ENCODE data around the gene CACNA1G. TPM values are rescaled to one million over a fixed set of nuclear protein-coding genes. Genes with fewer than 3 reads are reported as not detected.

The CACNA1G gene
- total RNA-seq, 1 experiment from 2014 or later, result not detected

DNA sequence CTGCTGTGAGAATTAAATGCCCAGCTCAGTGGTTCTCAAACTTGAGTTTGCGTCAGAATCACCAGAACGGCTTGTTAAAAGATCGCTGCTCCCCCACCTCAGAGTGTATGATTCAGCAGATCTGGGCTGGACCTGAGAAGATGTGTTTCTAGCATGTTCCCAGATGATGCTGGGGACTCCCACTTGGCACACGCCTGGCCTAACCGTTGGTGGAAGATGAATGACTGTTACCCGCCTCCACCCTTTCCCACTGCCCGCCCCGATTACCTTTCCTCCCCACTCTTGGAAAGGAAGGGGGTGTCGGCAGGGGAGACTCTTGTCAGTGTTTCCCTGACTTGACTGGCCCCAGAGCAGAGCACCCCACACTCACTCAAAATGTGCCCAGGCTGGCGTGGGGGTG, 44.9 kb downstream of the CACNA1G start:
- Histone ChIP-seq H3K9me2 (replicated peaks; ENCODE audit: insufficient read depth, low read length) (no peaks in the 10 kb centered on the region), H3K9me3 (ENCODE audit: low read length) (no peaks in the 10 kb centered on the region), H3K79me2 (ENCODE audit: low read length) (no peaks in the 10 kb centered on the region), H3K27me3 (ENCODE audit: low read length) (no peaks in the 10 kb centered on the region), H3K4me3 (ENCODE audit: low read length) (no peak overlapping the region), H2AFZ (ENCODE audit: low read length) (no peak overlapping the region), H3K27ac (ENCODE audit: low read length) (no peak overlapping the region), H3K9ac (ENCODE audit: low read length) (no peak overlapping the region), H3K36me3 (ENCODE audit: insufficient read depth, low read length) (no peaks in the 10 kb centered on the region), H3K4me1 (ENCODE audit: low read length) (no peaks in the 10 kb centered on the region), H3K4me2 (ENCODE audit: low read depth, low read length, poor library complexity, severe bottlenecking) (no peak overlapping the region), H4K20me1 (ENCODE audit: insufficient read depth, low read depth, low read length) (0 out of 2 replicates have a peak, but pooled peaks cover 3% of the 10 kb centered on the region)
- no peak for DNase-seq

DNA sequence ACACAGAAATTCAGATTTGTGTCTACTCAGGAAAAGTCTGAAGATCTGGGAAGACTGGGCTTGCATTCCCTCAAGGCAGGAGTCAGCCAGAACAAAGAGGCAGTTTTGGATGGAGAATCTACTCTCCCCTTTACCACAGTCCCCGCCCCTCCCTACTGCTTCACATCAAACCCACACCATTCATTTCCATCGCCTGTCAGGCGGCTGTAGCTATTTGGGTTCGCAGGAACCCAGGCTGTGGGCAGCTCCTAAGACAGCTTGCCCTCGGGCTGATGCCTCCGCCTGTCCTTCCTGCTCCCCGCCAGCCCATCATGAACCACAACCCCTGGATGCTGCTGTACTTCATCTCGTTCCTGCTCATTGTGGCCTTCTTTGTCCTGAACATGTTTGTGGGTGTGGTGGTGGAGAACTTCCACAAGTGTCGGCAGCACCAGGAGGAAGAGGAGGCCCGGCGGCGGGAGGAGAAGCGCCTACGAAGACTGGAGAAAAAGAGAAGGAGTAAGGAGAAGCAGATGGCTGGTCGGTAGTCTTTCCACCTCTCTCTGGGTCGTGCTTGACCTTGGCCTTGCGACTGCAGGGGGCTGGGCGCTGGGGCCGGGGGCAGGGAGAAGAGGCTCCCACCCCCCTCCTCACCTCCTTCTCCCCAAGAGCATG, 47.1 kb downstream of the CACNA1G start:
- Histone ChIP-seq H3K27me3 (ENCODE audit: low read length) (no peaks in the 10 kb centered on the region), H3K9me3 (ENCODE audit: low read length) (no peaks in the 10 kb centered on the region), H3K9ac (ENCODE audit: low read length) (no peak overlapping the region), H3K79me2 (ENCODE audit: low read length) (no peaks in the 10 kb centered on the region), H4K20me1 (ENCODE audit: insufficient read depth, low read depth, low read length) (0 out of 2 replicates have a peak, but pooled peaks cover 3% of the 10 kb centered on the region), H3K4me3 (ENCODE audit: low read length) (no peak overlapping the region), H3K27ac (ENCODE audit: low read length) (no peak overlapping the region), H3K4me1 (ENCODE audit: low read length) (peaks cover under 1% of the 10 kb centered on the region; the same call in 1 of the 2 replicates), H3K4me2 (ENCODE audit: low read depth, low read length, poor library complexity, severe bottlenecking) (no peak overlapping the region), H2AFZ (ENCODE audit: low read length) (no peak overlapping the region), H3K36me3 (ENCODE audit: insufficient read depth, low read length) (no peaks in the 10 kb centered on the region), H3K9me2 (replicated peaks; ENCODE audit: insufficient read depth, low read length) (no peaks in the 10 kb centered on the region)
- no peak for DNase-seq

DNA sequence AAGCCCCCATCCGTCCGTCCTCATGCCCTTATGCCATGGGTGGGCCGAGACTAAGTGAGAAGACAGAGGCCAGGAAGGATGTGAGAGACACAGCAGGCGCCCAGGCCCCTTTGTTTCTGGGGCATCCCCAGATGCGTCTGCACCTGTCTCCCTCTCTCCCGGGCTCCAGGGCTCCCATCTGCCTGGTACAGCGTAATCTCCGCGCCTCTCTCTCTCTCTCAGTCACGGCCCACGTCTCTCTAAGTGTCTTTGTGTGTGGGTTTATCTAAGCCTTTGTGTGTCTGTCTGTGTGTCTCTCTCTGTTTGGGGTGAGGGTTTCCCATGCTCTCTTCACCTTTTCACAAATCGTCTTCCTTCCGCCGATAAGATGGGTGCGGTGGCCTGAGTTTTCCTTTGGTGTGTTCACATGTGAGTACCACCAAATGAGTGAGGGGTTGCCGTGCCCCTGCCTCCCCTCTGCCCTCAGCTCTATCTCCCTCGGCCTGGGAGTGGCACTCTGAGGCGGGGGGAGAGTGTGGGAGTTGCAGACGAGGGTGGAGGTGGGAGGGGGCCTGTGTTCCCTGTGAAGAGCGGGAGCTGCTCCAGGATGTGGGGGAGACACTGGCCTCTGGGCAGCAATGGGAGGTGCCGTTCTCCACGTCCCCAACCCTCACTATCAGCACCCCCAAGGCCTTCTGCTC, 48.3 kb downstream of the CACNA1G start:
- 0 out of 2 replicates have a peak, but pooled peaks cover 3% of the 10 kb centered on the region for H4K20me1 ChIP-seq (ENCODE audit: insufficient read depth, low read depth, low read length)
- no peaks in the 10 kb centered on the region for H3K27me3 ChIP-seq (ENCODE audit: low read length)
- H3K9me3 ChIP-seq (ENCODE audit: low read length), result no peaks in the 10 kb centered on the region
- no peaks in the 10 kb centered on the region for H3K9me2 ChIP-seq (replicated peaks; ENCODE audit: insufficient read depth, low read length)
- H3K4me2 ChIP-seq (ENCODE audit: low read depth, low read length, poor library complexity, severe bottlenecking), result no peak overlapping the region
- no peaks in the 10 kb centered on the region for H3K79me2 ChIP-seq (ENCODE audit: low read length)
- no peak overlapping the region for H2AFZ ChIP-seq (ENCODE audit: low read length)
- peaks cover 6% of the 10 kb centered on the region for H3K4me1 ChIP-seq (ENCODE audit: low read length)
- H3K4me3 ChIP-seq (ENCODE audit: low read length), result no peak overlapping the region
- no peak overlapping the region for H3K27ac ChIP-seq (ENCODE audit: low read length)
- no peak overlapping the region for H3K9ac ChIP-seq (ENCODE audit: low read length)
- no peaks in the 10 kb centered on the region for H3K36me3 ChIP-seq (ENCODE audit: insufficient read depth, low read length)
- DNase-seq, result no peak

DNA sequence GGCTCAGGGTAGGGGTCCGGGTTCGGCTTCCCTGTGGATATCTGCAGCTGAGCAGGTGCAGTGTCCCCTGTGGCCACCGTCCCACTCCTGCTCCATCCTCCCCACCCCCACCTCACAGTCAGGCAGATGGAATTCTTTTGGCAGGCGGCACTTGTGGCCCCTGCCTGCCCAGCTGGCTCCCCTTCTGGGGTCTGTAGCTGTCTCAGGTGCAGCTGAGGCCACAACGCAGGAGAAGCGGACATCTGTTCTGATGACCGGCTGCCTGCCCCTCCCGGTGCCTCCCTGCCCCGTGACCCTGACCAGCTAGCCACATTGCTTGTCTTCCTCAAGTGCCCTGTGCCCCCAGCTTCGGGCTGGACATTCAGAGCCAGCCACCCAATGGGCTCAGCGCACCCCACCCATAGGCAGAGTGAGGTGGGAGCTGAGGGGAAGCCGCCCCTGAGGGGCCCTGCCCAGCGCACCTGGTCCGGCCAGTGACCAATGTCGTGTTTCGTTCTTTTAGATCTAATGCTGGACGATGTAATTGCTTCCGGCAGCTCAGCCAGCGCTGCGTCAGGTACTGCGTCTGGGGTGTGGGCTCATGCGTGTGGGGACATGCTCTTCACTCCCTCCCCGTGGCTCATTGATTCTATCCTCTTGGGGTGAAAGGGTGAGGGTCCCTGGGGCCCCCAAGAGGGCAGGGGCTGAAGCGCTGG, 49.0 kb downstream of the CACNA1G start:
- peaks cover 12% of the 10 kb centered on the region for H3K4me1 ChIP-seq (ENCODE audit: low read length)
- no peaks in the 10 kb centered on the region for H3K9me3 ChIP-seq (ENCODE audit: low read length)
- no peaks in the 10 kb centered on the region for H3K27me3 ChIP-seq (ENCODE audit: low read length)
- H4K20me1 ChIP-seq (ENCODE audit: insufficient read depth, low read depth, low read length), result 0 out of 2 replicates have a peak, but pooled peaks cover 3% of the 10 kb centered on the region
- no peaks in the 10 kb centered on the region for H3K36me3 ChIP-seq (ENCODE audit: insufficient read depth, low read length)
- H3K9me2 ChIP-seq (replicated peaks; ENCODE audit: insufficient read depth, low read length), result no peaks in the 10 kb centered on the region
- no peak overlapping the region for H3K9ac ChIP-seq (ENCODE audit: low read length)
- no peak overlapping the region for H3K27ac ChIP-seq (ENCODE audit: low read length)
- no peak for DNase-seq
- no peak overlapping the region for H2AFZ ChIP-seq (ENCODE audit: low read length)
- no peak overlapping the region for H3K4me2 ChIP-seq (ENCODE audit: low read depth, low read length, poor library complexity, severe bottlenecking)
- no peaks in the 10 kb centered on the region for H3K79me2 ChIP-seq (ENCODE audit: low read length)
- H3K4me3 ChIP-seq (ENCODE audit: low read length), result no peak overlapping the region

DNA sequence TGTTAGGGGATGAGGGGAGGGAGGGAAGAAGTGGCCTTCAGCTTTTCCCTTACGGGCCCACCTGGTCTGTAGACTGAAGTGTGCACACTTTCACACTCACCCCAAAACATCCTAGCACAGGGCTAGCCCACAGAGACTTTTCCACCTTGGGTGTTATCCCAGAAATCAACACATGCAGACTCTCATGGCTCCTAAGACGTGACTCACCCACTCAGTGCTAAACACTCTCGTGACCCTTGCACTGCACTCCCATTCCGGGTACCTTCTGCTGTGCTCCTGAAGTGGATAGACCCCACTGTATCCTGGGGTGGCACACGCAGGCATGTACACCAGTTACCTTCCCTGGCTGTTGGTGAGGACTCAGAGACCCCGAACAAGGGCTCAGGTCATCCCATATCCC, 51.1 kb downstream of the CACNA1G start:
- H3K27me3 ChIP-seq (ENCODE audit: low read length), result no peaks in the 10 kb centered on the region
- no peaks in the 10 kb centered on the region for H3K9me3 ChIP-seq (ENCODE audit: low read length)
- H4K20me1 ChIP-seq (ENCODE audit: insufficient read depth, low read depth, low read length), result 0 out of 2 replicates have a peak, but pooled peaks cover 3% of the 10 kb centered on the region
- DNase-seq, result no peak
- H3K4me3 ChIP-seq (ENCODE audit: low read length), result no peak overlapping the region
- H2AFZ ChIP-seq (ENCODE audit: low read length), result no peak overlapping the region
- H3K4me2 ChIP-seq (ENCODE audit: low read depth, low read length, poor library complexity, severe bottlenecking), result no peak overlapping the region
- no peaks in the 10 kb centered on the region for H3K79me2 ChIP-seq (ENCODE audit: low read length)
- H3K4me1 ChIP-seq (ENCODE audit: low read length), result peaks cover 16% of the 10 kb centered on the region
- no peak overlapping the region for H3K9ac ChIP-seq (ENCODE audit: low read length)
- H3K27ac ChIP-seq (ENCODE audit: low read length), result no peak overlapping the region
- H3K9me2 ChIP-seq (replicated peaks; ENCODE audit: insufficient read depth, low read length), result no peaks in the 10 kb centered on the region
- no peaks in the 10 kb centered on the region for H3K36me3 ChIP-seq (ENCODE audit: insufficient read depth, low read length)

DNA sequence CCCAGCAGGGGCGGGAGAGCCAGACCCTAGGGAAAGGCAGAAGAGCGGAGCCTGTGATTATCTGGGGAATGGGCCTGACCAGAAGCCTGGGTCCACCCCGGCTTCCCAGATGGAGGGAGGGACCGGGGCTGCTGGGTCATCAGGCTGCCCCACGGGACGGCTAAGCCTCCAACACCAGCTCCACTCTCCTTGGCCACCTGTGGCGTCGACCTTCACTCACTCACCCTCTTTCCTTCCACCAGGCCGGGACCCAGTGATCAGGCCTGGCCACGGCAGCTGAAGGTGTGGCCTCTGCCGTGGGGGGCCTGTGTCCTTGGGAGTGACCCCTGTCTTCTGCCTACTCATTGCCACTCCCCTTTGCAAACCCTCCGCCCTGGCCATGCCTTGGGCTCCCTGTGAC, 51.8 kb downstream of the CACNA1G start:
- H3K9ac ChIP-seq (ENCODE audit: low read length), result no peak overlapping the region
- no peaks in the 10 kb centered on the region for H3K9me3 ChIP-seq (ENCODE audit: low read length)

DNA sequence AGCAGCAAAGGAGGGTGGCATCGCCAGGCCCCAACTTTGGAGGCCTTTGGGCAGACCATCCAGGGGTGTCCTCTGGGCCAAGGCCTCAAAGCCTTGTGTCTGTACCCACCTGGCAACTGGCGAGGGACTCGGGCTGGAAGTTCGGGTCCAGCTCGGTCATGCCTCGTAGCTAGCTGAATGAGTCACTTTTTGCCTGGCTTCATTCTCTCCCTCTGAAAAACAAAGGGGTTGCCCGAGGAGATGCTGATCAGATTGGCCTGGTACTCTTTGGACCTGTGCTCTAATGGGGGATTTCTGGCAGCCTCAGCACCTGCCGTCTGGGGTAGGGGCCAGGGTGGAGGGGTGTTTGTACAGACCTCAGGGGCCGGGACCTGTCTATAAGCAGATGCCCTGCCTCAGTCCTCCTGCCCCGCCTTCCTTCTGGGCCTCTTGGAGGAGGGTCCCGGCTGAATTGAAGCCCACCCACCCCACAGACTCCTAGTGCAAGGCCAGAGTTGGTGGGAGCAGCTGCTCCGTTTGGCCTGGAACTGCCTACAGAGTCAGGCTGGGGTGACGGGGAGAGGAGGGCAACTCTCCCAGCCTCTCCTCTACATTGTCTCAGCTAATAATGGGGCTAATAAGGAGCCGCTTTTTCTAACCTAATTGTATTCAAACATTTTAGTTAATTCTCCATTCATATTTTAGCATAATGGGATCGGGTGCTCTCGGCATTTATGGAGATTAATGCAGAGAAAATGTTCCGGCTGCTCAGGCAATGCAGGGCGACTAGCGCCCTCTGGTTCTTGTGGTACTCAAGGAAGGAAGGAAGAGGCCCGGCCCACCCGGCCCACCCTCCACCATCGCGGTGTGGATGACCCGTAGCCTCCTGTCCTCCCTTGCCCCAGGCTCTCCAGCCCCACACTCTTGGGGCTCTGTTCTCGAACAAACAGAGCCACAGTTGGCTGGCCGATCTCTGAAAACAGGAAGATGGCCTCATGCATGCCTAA, 52.8 kb downstream of the CACNA1G start:
- Histone ChIP-seq H3K4me3 (ENCODE audit: low read length) (no peak overlapping the region), H3K4me1 (ENCODE audit: low read length) (peaks cover 16% of the 10 kb centered on the region), H3K9me3 (ENCODE audit: low read length) (no peaks in the 10 kb centered on the region), H3K9ac (ENCODE audit: low read length) (no peak overlapping the region), H4K20me1 (ENCODE audit: insufficient read depth, low read depth, low read length) (no peaks in the 10 kb centered on the region), H3K27ac (ENCODE audit: low read length) (no peak overlapping the region), H2AFZ (ENCODE audit: low read length) (no peak overlapping the region), H3K4me2 (ENCODE audit: low read depth, low read length, poor library complexity, severe bottlenecking) (no peak overlapping the region), H3K79me2 (ENCODE audit: low read length) (no peaks in the 10 kb centered on the region), H3K9me2 (replicated peaks; ENCODE audit: insufficient read depth, low read length) (no peaks in the 10 kb centered on the region), H3K27me3 (ENCODE audit: low read length) (no peaks in the 10 kb centered on the region), H3K36me3 (ENCODE audit: insufficient read depth, low read length) (no peaks in the 10 kb centered on the region)
- no peak for DNase-seq

More for the DNA sequence above, 51.8 kb downstream of the CACNA1G start:
- Histone ChIP-seq H4K20me1 (ENCODE audit: insufficient read depth, low read depth, low read length) (0 out of 2 replicates have a peak, but pooled peaks cover 3% of the 10 kb centered on the region), H3K27me3 (ENCODE audit: low read length) (no peaks in the 10 kb centered on the region), H3K4me1 (ENCODE audit: low read length) (peaks cover 16% of the 10 kb centered on the region), H2AFZ (ENCODE audit: low read length) (no peak overlapping the region), H3K79me2 (ENCODE audit: low read length) (no peaks in the 10 kb centered on the region), H3K4me2 (ENCODE audit: low read depth, low read length, poor library complexity, severe bottlenecking) (no peak overlapping the region), H3K36me3 (ENCODE audit: insufficient read depth, low read length) (no peaks in the 10 kb centered on the region), H3K27ac (ENCODE audit: low read length) (no peak overlapping the region), H3K4me3 (ENCODE audit: low read length) (no peak overlapping the region), H3K9me2 (replicated peaks; ENCODE audit: insufficient read depth, low read length) (no peaks in the 10 kb centered on the region)
- no peak for DNase-seq
